LoVo (cell line): ENCODE results near the gene CTAG1A.
"Not testable (repeated sequence)": the region's sequence is repeated elsewhere in the genome, so short reads cannot be mapped to it uniquely, and the experiment has no call there.

Experiments used
- DNase-seq: peaks from one replicate; pipeline ENCODE4 v3.0.0-alpha.2; 2016; ENCODE audit warnings: low spot score

CTAG1A gene

DNA sequence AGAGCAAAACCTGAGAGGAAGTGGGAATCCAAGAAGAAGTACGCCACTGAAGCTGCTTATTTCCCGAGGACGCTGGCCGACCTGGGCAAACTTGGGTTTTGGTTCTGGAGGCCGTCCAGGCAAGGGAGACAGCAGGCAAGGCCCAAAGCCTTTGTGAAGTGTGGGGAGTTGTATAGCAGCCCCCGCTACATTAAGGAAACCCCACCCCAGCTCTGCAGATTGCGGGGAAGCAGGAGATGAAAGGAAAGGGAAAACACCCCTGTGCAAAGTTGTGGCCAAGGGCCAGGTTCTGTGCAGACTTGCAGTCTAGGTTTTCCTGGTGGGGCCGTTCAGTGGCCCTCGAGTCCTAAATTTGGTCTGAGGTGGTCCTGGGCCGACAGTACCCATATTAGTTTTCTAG is 11.9 kb upstream of the CTAG1A start:
- not testable (repeated sequence) for DNase-seq

GRCh38 chrX:154575076-154575475 is 9.9 kb upstream of the CTAG1A start:
- DNase-seq = not testable (repeated sequence)

- not testable (repeated sequence) for DNase-seq
Measured at GRCh38 chrX:154582994-154583393, 1.9 kb upstream of the CTAG1A start.

GRCh38 chrX:154590415-154590814 is 5.5 kb downstream of the CTAG1A start:
- DNase-seq = not testable (repeated sequence)

DNA sequence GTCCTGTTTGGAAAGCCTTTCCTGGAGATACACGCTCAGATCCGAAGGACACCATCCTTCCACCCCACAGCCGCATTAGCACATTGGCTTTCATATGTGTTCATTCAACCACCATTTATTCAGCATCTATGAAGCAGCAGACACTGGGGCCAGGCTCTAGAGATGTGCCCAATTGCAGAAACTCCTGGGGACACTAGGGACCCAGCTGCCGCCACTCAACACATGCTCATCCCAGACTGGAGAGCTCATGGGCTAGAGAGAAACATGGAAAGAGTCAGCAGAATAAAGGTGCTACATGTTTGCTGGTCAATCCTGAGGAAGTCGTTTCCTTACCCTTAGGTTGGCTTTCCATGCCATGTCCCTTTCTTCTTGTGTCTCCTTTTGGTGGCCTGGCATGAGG is 7.6 kb downstream of the CTAG1A start:
- DNase-seq = no peak

DNA sequence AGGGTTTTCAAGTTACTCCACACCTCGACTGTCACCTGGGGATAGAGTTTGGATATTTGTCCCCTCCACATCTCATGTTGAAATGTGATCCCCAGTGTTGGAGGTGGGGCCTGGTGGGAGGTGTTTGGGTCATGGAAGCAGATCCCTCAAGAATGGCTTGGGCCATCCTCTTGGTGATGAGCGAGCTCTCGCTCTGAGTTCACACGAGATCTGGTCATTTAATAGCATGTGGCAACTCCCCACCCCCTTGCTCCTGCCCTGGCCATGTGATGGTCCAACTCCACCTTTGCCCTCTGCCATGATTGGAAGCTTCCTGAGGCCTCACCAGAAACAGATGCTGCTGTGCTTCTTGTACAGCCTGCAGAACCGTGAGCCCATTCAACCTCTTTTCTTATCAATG is 8.3 kb downstream of the CTAG1A start:
- DNase-seq = no peak

- DNase-seq = no peak
Measured at GRCh38 chrX:154594491-154594890, 9.6 kb downstream of the CTAG1A start.

DNA sequence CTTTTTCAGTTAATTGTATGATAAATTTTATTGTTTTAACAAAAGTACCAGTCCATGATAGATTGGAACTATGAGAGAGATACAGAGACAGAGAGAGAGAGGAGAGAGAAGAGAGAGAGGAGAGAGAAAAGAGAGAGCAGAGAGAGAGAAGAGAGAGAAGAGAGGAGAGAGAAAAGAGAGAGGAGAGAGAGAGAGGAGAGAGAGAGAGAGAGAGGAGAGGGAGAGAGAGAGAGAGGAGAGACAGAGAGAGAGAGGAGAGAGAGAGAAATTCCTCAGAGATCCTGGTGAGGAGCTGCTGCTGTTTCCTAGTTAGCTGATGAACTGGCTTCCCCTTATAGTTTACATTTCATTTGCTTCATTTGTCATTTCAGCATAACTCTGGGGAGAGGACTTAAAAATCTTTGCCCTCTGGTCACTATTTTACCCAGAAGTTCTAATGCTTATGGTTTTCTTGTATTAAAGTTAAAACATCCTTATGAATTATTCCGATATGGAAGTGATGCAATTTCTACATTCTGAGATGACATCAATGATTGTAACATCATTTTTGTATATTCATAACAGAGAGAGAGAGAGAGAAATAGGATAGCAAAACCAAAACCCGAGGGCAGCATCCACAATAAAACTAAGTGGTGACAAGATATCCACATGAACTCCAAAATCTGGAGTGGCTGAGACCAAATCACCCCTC is 10.8 kb downstream of the CTAG1A start:
- DNase-seq = no peak

- peak; percentile 25 for DNase-seq
Measured at GRCh38 chrX:154596290-154596929, 11.5 kb downstream of the CTAG1A start.

- DNase-seq = no peak
Measured at GRCh38 chrX:154597221-154597620, 12.3 kb downstream of the CTAG1A start.

DNA sequence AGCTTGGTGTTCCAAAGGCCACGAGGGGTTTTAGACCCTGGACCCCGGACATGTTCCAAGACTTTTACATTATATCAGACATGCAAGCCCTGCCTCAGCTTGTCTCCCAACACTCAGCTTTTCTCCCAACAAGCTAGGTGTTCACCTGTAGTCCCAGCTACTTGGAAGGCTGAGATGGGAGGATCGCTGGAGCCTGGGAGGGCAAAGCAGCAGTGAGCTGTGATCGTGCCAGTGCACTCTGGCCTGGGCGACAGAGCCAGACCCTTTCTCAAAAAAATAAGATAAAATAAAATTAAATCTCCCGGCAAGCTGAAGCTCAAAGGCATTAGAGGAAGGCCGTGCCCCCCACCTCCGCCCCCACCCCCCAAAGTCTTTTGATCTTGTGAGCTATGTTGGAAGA is 13.7 kb downstream of the CTAG1A start:
- no peak for DNase-seq

DNA sequence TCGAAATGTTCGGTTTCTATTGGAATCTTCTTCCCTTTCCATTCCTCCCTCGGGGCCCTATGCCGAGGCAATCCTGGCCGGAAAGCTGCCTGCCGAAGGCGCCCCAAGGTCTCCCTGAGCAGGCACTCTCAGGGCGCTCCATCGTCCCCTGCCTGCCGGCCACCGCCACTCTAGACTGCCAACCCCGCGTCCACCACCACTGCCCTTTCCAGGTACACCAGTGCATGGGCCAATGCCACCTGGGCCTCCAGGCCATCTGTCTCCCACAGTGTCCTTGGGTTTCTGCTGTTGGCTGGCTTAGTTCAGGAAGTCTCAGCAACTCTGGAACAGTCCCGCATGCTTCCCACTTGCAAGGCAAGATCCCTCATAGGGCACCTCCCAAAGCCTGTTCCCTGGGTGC is 14.6 kb downstream of the CTAG1A start:
- DNase-seq = no peak

DNA sequence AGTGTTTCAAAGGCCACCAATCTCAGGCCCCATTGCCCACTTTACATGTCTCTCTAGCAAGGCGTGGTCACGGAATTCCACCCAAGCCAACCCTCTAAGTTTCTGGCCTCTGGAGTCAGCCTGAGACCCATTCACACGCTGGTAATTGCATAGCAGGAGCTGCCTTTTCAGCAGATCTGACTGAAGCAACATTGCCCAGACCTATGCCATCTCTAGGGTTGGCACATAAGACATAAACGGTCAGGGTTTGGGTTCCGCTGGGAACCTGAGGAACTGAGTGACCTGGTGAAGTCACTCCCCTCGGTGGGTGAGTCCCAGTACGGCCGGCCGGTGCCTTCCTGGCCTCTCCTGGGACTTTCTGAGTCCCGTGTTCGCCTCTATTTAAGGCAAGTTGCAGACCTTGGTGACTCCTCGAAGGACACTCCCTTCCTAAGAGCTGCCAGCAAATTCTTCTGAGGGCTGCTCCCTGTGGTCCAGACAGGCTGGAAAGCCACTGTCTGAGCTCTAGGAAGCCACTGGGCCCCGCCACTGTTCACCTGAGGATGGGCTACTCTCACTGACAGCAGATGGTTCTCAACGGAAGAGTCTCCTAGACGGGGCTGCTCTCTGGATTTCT is 15.9 kb downstream of the CTAG1A start:
- peak; percentile 9 for DNase-seq

DNA sequence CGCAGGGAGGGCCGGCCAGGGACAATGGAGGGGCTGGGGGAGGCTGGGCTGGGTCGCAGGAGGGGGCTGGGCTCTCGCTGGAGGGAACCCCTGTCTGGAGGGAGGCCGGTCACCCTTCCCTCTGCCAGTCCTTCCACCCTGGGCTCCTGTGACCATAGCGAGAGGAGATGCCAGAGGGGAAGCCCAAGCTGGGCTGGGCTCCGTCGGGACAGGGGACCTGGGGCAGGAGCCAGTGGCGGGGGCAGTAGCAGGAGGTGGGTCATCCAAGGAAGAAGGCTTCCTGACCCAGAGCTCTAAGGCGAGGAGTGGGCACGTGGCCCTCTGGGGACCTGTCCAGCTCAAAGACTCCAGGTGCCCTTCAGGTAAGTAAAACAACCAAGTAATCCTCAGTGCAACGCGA is 17.3 kb downstream of the CTAG1A start:
- DNase-seq = no peak

GRCh38 chrX:154602766-154603437 is 18.0 kb downstream of the CTAG1A start:
- no peak for DNase-seq

DNA sequence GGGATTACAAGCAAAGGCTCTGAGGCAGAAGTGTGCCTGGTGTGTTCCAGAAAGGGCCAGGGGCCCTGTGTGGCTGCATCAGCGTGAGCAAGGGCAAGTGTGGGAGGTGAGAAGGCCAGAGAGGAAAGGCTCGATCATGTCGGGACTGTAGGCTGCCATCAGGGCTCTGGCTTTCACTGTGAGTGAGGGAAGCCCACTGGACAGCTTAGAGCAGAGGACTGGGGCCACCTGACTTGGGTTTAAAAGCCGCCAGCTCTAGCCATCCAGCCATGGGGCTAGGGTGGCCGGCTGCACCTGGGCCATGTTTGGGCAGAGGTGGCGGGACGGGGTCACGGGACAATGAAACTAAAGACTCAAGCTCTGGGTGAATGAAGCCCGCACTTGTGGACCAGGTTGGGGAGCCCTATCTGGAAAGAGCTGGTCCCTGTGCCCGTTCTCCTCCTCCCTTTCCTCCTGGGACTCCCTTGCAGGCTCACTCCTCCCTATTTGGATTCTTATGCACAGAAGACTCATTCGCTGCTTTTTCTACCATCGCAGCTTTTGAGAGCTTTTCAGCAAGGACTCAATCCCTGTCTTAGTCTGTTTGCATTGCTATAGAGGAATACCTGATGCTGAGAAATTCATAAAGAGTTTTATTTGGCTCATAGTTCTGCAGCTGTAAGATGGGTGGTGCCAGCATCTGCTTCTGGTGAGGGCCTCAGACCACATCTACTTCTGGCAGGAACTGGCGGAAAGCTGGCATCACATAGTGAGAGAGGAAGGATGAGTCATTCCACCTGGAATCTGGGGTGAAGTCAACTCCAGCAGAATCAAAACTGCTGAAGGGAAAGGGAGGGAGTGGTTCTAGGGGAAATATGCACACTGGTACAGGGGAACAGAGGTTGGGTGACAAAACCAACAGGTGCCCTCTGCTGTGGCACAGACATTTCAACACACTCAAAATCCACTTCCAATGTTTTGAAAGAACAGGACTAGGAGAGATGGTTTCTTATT is 18.8 kb downstream of the CTAG1A start:
- DNase-seq = peak; percentile 43

GRCh38 chrX:154605566-154605965 is 20.6 kb downstream of the CTAG1A start:
- no peak for DNase-seq

GRCh38 chrX:154607370-154607769 is 22.4 kb downstream of the CTAG1A start:
- DNase-seq = no peak

DNA sequence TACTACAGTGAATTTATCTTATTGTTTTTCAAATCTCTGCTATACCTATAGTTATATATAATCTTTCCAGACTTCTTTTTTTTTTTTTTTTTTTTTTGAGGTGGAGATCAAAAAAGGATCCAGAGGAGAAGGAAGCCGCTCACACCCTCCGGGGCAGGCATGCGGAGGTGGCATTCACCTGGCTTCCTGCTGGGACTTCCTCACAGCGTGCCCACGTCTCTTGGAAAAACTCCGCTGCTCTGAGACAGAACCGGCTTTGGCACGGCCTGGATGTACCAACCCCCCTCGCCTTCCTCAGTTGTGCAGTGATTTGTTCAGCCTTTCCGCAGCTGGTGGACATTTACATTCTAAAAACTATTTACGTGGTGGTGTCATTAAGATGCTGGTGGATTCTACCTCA is 23.0 kb downstream of the CTAG1A start:
- DNase-seq = not testable (repeated sequence)

- not testable (repeated sequence) for DNase-seq
Measured at GRCh38 chrX:154608823-154609222, 23.9 kb downstream of the CTAG1A start.

DNA sequence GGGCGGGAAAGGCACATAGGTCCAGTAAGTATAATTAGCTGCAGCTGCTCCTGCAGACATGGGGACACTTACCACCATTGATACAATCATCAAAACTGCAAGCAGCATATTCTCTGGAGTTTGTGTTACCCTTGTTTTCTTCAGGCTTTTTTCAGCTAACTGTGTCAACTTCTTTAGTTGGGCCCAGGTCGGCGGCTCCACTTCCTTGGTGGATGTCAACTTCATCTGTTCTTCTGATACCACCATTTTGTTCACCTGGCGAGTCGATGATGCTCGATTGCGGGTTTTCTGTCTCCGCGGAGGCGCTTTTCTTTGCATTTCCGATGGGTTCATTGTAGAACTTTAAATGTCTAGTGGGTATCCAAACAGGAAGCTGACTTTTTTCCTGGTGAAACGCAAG is 26.2 kb downstream of the CTAG1A start:
- not testable (repeated sequence) for DNase-seq

- DNase-seq = not testable (repeated sequence)
Measured at GRCh38 chrX:154613586-154613985, 28.7 kb downstream of the CTAG1A start.
